GM18508 (cell line): ENCODE measurements around the gene JMJD7.
"Not testable (repeated sequence)": the region's sequence is repeated elsewhere in the genome, so short reads cannot be mapped to it uniquely, and the experiment has no call there.

ENCODE experiments used
- ATAC-seq: cut with Tn5 transposase; IDR thresholded peaks from one replicate; pipeline ENCODE4 v1.9.1; 2021; ENCODE audit warnings: moderate number of reproducible peaks; ENCODE audit not compliant: insufficient read depth, unreplicated experiment

Gene JMJD7

GRCh38 chr15:41819455-41820050 is 8.3 kb upstream of the JMJD7 start:
- no peak for ATAC-seq

DNA sequence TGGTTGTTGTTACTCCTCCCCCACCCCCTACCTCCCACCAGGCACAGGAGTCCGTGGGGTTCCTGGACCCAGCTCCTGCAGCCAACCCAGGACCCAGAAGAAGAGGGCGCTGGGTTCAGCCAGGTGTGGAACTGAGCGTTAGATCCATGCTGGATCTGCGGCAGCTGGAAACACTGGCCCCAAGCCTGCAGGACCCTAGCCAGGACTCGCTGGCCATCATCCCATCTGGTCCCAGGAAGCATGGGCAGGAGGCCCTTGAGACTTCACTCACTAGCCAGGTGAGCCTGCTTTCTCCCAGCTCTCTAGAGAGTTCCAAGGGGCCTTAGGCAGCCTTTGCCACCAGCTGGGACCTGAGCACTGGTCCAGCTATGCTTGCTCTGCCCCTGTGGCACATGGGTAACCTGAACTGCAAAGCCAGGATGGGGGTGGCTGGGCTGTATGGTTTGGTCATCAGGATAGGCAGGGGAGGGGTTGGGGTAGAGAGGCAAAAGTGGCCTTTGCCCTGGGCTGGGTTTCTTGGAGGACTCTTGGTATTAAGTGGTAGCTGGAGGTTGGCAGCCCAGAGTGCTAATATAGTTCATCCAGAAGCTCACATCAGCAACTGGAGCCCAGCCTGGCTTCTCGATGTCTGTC is 7.0 kb upstream of the JMJD7 start:
- no peak for ATAC-seq

GRCh38 chr15:41821831-41822230 is 6.1 kb upstream of the JMJD7 start:
- no peak for ATAC-seq

- no peak for ATAC-seq
Observed at GRCh38 chr15:41822471-41822870, 5.4 kb upstream of the JMJD7 start.

GRCh38 chr15:41822957-41823356 is 4.9 kb upstream of the JMJD7 start:
- ATAC-seq: no peak

DNA sequence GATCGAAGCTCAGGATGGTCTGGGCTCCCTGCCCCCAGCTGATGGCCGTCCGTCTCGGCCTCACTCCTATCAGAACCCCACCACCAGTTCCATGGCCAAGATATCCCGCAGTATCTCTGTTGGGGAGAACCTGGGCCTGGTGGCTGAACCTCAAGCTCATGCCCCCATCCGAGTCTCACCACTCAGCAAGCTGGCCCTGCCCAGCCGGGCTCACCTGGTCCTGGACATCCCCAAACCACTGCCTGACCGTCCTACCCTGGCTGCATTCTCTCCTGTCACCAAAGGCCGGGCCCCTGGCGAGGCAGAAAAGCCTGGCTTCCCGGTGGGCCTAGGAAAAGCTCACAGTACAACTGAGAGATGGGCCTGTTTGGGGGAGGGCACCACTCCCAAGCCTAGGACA is 4.4 kb upstream of the JMJD7 start:
- ATAC-seq: no peak

- no peak for ATAC-seq
Observed at GRCh38 chr15:41824062-41824745, 3.7 kb upstream of the JMJD7 start.

DNA sequence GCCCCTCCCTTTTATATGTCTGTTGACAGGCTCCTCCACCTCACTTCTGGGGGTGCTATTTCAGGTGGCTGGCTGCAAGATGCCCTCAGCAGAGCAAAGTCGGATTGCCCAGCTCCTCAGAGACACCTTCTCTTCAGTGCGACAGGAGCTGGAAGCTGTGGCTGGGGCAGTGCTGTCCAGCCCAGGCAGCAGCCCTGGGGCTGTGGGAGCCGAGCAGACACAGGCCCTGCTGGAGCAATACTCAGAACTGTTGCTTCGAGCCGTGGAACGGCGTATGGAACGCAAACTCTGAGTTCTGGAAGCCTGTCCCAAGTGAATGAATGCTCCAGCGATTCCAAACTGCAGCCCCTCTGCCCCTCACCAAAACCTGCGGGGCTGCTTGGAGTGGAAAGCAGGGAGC is 2.7 kb upstream of the JMJD7 start:
- ATAC-seq: no peak

DNA sequence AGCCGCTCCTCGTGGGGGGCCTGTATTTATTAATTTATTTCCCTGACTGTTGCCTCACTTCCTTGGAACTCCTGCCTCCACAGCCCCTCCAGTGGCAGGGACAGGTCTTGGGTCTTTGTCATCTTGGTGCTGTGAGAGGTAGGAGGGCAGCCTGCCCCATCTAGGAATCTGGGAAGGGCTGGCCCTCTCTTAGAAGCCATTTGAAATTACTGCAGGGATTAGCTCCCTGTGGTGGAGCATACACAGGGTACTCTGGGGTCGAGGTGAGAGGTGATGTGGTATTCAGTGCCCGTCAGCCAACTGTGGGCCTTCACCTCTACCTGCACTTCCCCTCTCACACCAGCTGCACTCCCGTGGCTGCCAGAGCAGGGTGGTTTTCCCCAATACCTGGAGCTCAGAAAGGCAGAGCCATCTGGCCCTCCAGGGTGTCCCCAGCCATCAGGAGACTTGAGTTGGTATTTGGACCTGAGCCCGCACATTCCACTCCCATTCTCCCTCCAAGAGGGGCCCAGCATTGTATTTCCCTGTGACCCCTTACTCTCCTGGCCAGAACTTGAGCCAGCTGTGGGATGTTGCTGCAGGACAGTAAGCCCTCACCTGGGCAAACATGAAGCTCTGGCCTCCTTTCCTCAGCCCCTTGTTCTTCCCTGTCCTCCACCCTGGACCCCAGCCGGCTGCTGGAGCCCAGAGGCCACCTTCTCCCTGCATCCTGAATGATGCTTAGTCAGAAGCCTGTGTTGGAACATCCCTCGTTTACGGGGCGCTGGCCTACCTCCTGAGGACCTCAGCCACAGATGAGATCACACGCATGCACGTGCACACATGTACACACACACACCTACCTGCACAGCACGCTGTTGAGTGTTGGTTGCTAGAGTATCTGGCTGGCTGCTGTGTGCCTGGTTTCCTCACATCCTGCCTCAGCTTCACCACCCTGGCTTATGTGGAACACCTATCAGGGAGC is 2.0 kb upstream of the JMJD7 start:
- ATAC-seq: no peak

DNA sequence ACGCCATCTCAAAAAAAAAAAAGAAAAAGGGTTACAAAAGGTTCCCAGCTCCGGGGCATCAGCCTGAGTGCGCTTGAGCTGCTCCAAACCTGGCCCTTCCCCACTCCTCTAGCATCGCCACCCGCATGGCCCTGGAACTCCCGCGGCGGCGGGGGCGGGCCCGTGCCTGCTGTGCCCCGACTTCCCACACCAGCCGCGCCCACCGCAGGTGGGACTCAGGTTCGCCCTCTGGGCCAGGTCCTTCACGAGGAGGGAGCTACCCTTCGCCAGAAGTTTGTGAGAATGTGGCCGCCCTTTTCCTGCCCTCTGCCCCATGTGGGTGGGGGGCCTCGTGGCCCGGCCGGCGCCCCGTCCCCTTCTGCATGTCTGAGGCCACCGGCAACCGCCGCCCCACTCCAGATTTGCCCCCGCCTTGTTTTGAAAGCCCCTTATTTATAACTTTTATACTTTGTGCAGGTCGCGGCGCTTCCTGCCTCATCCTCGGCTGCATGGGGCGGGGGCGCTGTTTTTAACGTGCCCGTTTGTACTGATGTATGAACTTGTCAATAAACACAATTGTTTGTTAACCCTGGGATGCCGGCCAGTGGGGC is 507 bp upstream of the JMJD7 start:
- ATAC-seq: no peak

DNA sequence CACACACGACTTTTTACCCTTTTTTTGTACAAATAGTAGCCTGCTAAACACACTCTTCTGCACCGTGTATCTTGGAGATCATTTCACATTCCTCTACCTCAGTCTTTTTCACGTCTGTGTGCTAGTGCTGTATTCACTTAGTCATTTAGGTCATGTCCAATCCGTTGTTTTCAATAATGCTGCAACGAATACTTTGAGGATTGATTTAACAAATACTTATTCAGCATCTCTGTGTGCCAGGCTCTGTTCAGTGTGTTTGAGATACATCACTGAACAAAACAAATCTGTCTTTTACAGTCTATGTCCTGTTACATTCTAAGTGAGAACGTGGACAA is 882 bp downstream of the JMJD7 start:
- ATAC-seq: no peak

DNA sequence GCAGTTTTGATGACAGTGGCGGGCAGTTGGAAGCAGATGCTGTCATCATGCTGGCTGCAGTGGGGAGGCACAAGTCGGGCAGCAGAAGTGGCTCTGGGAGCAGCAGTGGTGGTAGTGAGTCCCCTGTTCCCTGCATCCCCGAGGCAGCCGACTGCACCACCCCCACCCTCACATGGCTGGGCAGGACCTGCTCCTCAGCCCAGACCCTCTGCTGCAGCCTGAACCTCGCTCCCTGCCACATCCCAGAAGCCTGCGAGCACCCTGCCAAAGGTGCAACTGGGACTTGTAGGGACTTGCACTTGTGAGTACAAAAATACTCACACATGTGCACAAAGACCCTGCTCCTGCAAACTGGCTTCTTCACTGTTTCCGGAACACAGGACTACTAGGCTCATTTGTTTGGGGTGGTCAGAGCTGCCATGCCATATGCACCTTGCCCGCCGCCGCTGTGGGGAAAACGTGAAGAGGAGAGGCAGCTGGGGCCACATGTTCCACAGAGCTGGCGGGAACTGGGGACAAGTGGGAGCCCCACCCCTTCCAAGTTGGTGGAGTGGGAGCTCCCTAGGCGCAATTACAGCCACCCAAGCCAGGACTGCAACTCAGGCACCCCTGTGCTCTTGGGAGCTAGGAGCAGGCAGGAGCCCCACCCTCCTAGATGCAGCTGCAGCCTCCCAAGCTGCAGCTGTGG is 2.2 kb downstream of the JMJD7 start:
- ATAC-seq: no peak

- ATAC-seq: not testable (repeated sequence)
Observed at GRCh38 chr15:41831291-41831690, 3.4 kb downstream of the JMJD7 start.

GRCh38 chr15:41832208-41832607 is 4.3 kb downstream of the JMJD7 start:
- ATAC-seq: no peak

DNA sequence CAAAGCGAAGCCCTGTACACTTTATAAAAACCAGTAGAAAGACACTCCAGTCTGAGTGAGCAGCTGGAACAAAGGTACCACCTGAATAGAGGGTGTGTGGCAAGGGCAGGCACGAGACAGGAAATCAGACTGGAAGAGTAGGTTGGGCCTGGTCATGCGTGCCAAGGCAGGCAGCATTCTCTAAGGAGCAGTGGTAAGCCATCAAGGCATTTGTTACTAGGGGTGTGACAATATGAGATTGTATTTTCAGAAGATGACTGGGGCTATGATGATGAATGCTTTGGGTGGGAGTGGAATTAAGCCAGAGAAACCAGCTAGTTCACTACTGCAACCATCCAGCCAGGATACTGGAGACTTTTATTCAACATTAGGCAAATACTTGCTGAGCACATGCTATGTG is 5.0 kb downstream of the JMJD7 start:
- ATAC-seq: no peak

DNA sequence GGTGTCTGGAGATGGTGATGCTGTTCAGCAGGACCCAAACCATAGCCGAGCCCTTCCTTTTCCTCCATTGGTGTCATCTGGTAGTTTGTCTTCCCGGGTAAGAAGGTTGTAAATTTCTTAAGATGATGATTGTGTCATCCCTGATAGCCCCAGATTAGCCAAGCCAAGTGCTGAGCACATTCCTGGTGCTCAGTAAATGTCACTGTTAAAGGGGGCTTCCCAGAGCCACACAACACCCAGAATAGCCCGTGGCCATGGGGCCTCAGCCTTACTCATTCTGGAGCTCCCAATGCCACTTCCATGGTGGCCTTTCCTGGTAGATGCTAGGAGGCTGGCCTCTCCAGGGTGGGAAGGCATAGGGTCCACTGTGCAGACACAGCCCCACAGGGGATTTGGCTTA is 6.2 kb downstream of the JMJD7 start:
- ATAC-seq: no peak

- no peak for ATAC-seq
Observed at GRCh38 chr15:41836073-41836472, 8.2 kb downstream of the JMJD7 start.

GRCh38 chr15:41836713-41837454 is 9.0 kb downstream of the JMJD7 start:
- no peak for ATAC-seq

DNA sequence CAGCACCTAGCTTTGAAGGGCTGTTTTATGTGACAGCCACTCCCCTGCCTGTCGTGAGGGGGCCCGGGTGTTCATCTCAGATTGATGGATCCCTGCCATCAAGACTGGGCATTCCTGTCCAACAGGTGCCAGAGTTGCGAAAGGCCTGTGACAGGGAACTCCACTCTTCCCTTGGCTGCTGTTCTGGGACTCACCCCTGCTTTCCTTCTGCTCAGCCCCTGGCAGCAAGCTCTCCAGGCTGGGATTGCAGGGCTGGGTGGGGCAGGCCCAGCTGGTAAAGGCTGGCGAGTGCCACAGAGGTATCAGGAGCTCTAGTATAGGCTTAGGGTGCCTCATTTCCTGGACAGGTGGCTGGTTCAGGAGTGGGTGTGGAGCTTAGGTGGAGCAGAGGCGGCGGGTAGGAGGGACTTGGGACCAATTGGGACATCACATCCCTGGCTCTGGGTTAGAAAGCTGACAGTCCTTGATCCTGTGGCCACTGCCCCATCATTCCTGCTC is 10.6 kb downstream of the JMJD7 start, which contains the start of gene PLA2G4B:
Gene PLA2G4B (plus strand): TSS at position 448 of the 498 bp plus-strand sequence. CDS start 67 bp downstream, outside the sequence.
- ATAC-seq: no peak
